Activated T-cell treated with anti-CD3 and anti-CD28 coated beads, Interleukin-2, amount 50 U/mL, for 24 hours (primary cell): ENCODE data around the gene LRRC23.
"Not testable (repeated sequence)": the region's sequence is repeated elsewhere in the genome, so short reads cannot be mapped to it uniquely, and the experiment has no call there.

Experiments used
- DNase-seq: peaks from one replicate; pipeline ENCODE4 v3.0.0-alpha.2; 2020
- H3K27ac Mint-ChIP-seq: 2 replicates; pipeline ENCODE4 v1.8.0; 2020; ENCODE audit warnings: mild to moderate bottlenecking, mixed read lengths
- H3K27me3 Mint-ChIP-seq: 2 replicates; pipeline ENCODE4 v1.8.0; 2020; ENCODE audit warnings: mixed read lengths
- H3K36me3 Mint-ChIP-seq: 2 replicates; pipeline ENCODE4 v1.8.0; 2020; ENCODE audit warnings: low read depth, mixed read lengths
- H3K4me1 Mint-ChIP-seq: 2 replicates; pipeline ENCODE4 v1.8.0; 2020; ENCODE audit warnings: low read depth, mixed read lengths
- H3K4me3 Mint-ChIP-seq: 2 replicates; pipeline ENCODE4 v1.8.0; 2020; ENCODE audit warnings: mild to moderate bottlenecking, moderate library complexity, mixed read lengths
- H3K9me3 Mint-ChIP-seq: 2 replicates; pipeline ENCODE4 v1.8.0; 2020; ENCODE audit warnings: mixed read lengths

LRRC23 gene

GRCh38 chr12:6904280-6905276 lies at the start of gene LRRC23:
TSS of gene LRRC23 (plus strand) at chr12:6904822. CDS start at chr12:6905634, 812 bp downstream.
- peak; percentile 97 for DNase-seq
- no peaks in the 10 kb centered on the region for H3K9me3 Mint-ChIP-seq
- H3K4me3 Mint-ChIP-seq, result no peak within 1 kb of the TSS
- H3K27ac Mint-ChIP-seq, result peak within 1 kb of the TSS; percentile 55
- H3K4me1 Mint-ChIP-seq, result peaks cover 11% of the 10 kb centered on the region
- no peaks in the 10 kb centered on the region for H3K36me3 Mint-ChIP-seq
- H3K27me3 Mint-ChIP-seq, result no peaks in the 10 kb centered on the region

GRCh38 chr12:6855322-6855721 lies 49.3 kb upstream of the LRRC23 start:
- Mint-ChIP-seq H3K36me3 (peaks cover 90% of the 10 kb centered on the region), H3K27ac (peak overlapping the region; percentile 98), H3K4me1 (peaks cover 31% of the 10 kb centered on the region), H3K27me3 (no peaks in the 10 kb centered on the region), H3K9me3 (no peaks in the 10 kb centered on the region), H3K4me3 (no peak overlapping the region)
- no peak for DNase-seq

GRCh38 chr12:6858799-6859198 lies 45.8 kb upstream of the LRRC23 start:
- Mint-ChIP-seq H3K9me3 (no peaks in the 10 kb centered on the region), H3K27ac (no peak overlapping the region), H3K36me3 (peaks cover 99% of the 10 kb centered on the region), H3K27me3 (no peaks in the 10 kb centered on the region), H3K4me1 (peaks cover 12% of the 10 kb centered on the region), H3K4me3 (no peak overlapping the region)
- no peak for DNase-seq

GRCh38 chr12:6860116-6860515 lies 44.5 kb upstream of the LRRC23 start:
- Mint-ChIP-seq H3K4me1 (peaks cover 2% of the 10 kb centered on the region), H3K27me3 (no peaks in the 10 kb centered on the region), H3K9me3 (no peaks in the 10 kb centered on the region), H3K27ac (no peak overlapping the region), H3K4me3 (no peak overlapping the region), H3K36me3 (peaks cover 99% of the 10 kb centered on the region)
- no peak for DNase-seq

- no peak overlapping the region for H3K27ac Mint-ChIP-seq
- no peak for DNase-seq
- H3K36me3 Mint-ChIP-seq, result peaks cover 99% of the 10 kb centered on the region
- no peaks in the 10 kb centered on the region for H3K27me3 Mint-ChIP-seq
- H3K4me3 Mint-ChIP-seq, result no peak overlapping the region
- no peaks in the 10 kb centered on the region for H3K4me1 Mint-ChIP-seq
- H3K9me3 Mint-ChIP-seq, result no peaks in the 10 kb centered on the region
Measured at GRCh38 chr12:6860942-6861341, 43.7 kb upstream of the LRRC23 start.

- H3K36me3 Mint-ChIP-seq, result peaks cover 99% of the 10 kb centered on the region
- no peaks in the 10 kb centered on the region for H3K9me3 Mint-ChIP-seq
- H3K4me3 Mint-ChIP-seq, result no peak overlapping the region
- peaks cover under 1% of the 10 kb centered on the region for H3K4me1 Mint-ChIP-seq
- H3K27me3 Mint-ChIP-seq, result no peaks in the 10 kb centered on the region
- no peak overlapping the region for H3K27ac Mint-ChIP-seq
- no peak for DNase-seq
Measured at GRCh38 chr12:6861391-6861790, 43.2 kb upstream of the LRRC23 start.

- DNase-seq, result no peak
- Mint-ChIP-seq H3K36me3 (peaks cover 92% of the 10 kb centered on the region), H3K27ac (no peak overlapping the region)
Measured at GRCh38 chr12:6863033-6863432, 41.6 kb upstream of the LRRC23 start.

GRCh38 chr12:6863586-6864321 lies 40.9 kb upstream of the LRRC23 start:
- peaks cover 12% of the 10 kb centered on the region for H3K4me1 Mint-ChIP-seq
- H3K27me3 Mint-ChIP-seq, result no peaks in the 10 kb centered on the region
- H3K27ac Mint-ChIP-seq, result no peak overlapping the region
- no peaks in the 10 kb centered on the region for H3K9me3 Mint-ChIP-seq
- peaks cover 92% of the 10 kb centered on the region for H3K36me3 Mint-ChIP-seq
- no peak for DNase-seq
- no peak overlapping the region for H3K4me3 Mint-ChIP-seq

More at GRCh38 chr12:6863033-6863432, 41.6 kb upstream of the LRRC23 start:
- Mint-ChIP-seq H3K4me3 (no peak overlapping the region), H3K27me3 (no peaks in the 10 kb centered on the region), H3K9me3 (no peaks in the 10 kb centered on the region), H3K4me1 (peaks cover 8% of the 10 kb centered on the region)

- peaks cover 92% of the 10 kb centered on the region for H3K36me3 Mint-ChIP-seq
- not testable (repeated sequence) for H3K4me3 Mint-ChIP-seq, H3K9me3 Mint-ChIP-seq
Measured at GRCh38 chr12:6865307-6865706, 39.3 kb upstream of the LRRC23 start.

GRCh38 chr12:6866163-6866919 lies 38.3 kb upstream of the LRRC23 start:
- H3K36me3 Mint-ChIP-seq, result peaks cover 92% of the 10 kb centered on the region
- DNase-seq, result no peak

More at GRCh38 chr12:6865307-6865706, 39.3 kb upstream of the LRRC23 start:
- not testable (repeated sequence) for DNase-seq, H3K27me3 Mint-ChIP-seq
- Mint-ChIP-seq H3K27ac (peak overlapping the region; percentile 17), H3K4me1 (peaks cover 28% of the 10 kb centered on the region)

GRCh38 chr12:6866920-6867412 lies 37.7 kb upstream of the LRRC23 start:
- Mint-ChIP-seq H3K4me3 (peak overlapping the region; percentile 95), H3K9me3 (no peaks in the 10 kb centered on the region), H3K4me1 (peaks cover 44% of the 10 kb centered on the region), H3K36me3 (peaks cover 92% of the 10 kb centered on the region), H3K27ac (peak overlapping the region; percentile 99), H3K27me3 (no peaks in the 10 kb centered on the region)
- DNase-seq, result no peak

More at GRCh38 chr12:6866163-6866919, 38.3 kb upstream of the LRRC23 start:
- no peaks in the 10 kb centered on the region for H3K9me3 Mint-ChIP-seq
- peak overlapping the region; percentile 95 for H3K4me3 Mint-ChIP-seq
- peak overlapping the region; percentile 99 for H3K27ac Mint-ChIP-seq
- H3K4me1 Mint-ChIP-seq, result peaks cover 38% of the 10 kb centered on the region
- no peaks in the 10 kb centered on the region for H3K27me3 Mint-ChIP-seq

GRCh38 chr12:6867413-6868210 lies 37.0 kb upstream of the LRRC23 start, which contains the start of gene TPI1:
TSS of gene TPI1 (plus strand) at chr12:6867531. CDS start at chr12:6867567, 36 bp downstream.
- Mint-ChIP-seq H3K9me3 (no peaks in the 10 kb centered on the region), H3K36me3 (peaks cover 93% of the 10 kb centered on the region), H3K4me1 (peaks cover 51% of the 10 kb centered on the region)

More at GRCh38 chr12:6867413-6868210, 37.0 kb upstream of the LRRC23 start, which contains the start of gene TPI1:
- Mint-ChIP-seq H3K27ac (peak within 1 kb of the TSS; percentile 99), H3K27me3 (no peaks in the 10 kb centered on the region), H3K4me3 (peak within 1 kb of the TSS; percentile 95)
- DNase-seq, result peak; percentile 88
